H9 (cell line): ENCODE measurements around the gene SERPINA5. TPM values are rescaled to one million over a fixed set of nuclear protein-coding genes. Genes with fewer than 3 reads are reported as not detected.

Source experiments
- DNase-seq: peaks from one replicate; pipeline ENCODE4 v3.0.0-alpha.2; 2017
- H2AFZ ChIP-seq: one replicate; pipeline ENCODE4 v1.6.1; 2013; ENCODE audit warnings: mild to moderate bottlenecking, low read length, control low read depth, moderate library complexity
- H2AK5ac ChIP-seq: 2 replicates; pipeline ENCODE4 v1.6.1; 2013; ENCODE audit warnings: low read length, control low read depth, mixed read lengths; ENCODE audit not compliant: insufficient read length
- H2BK120ac ChIP-seq: one replicate; pipeline ENCODE4 v1.6.1; 2013; ENCODE audit warnings: low read depth, mild to moderate bottlenecking, low read length, control low read depth, inconsistent platforms; ENCODE audit not compliant: poor library complexity, severe bottlenecking
- H2BK12ac ChIP-seq: 2 replicates; pipeline ENCODE4 v1.6.1; 2013; ENCODE audit warnings: low read length, control low read depth, mixed read lengths, low read depth; ENCODE audit not compliant: insufficient read length
- H2BK15ac ChIP-seq: 2 replicates; pipeline ENCODE4 v1.6.1; 2013; ENCODE audit warnings: low read depth, low read length, control low read depth
- H2BK20ac ChIP-seq: one replicate; pipeline ENCODE4 v1.6.1; 2013; ENCODE audit warnings: low read depth, mild to moderate bottlenecking, low read length, control low read depth, inconsistent platforms; ENCODE audit not compliant: poor library complexity, severe bottlenecking
- H2BK5ac ChIP-seq: 2 replicates; pipeline ENCODE4 v1.6.1; 2013; ENCODE audit warnings: low read length, control low read depth, mixed read lengths; ENCODE audit not compliant: insufficient read length
- H3K14ac ChIP-seq: 2 replicates; pipeline ENCODE4 v1.6.1; 2013; ENCODE audit warnings: low read length, control low read depth; ENCODE audit not compliant: insufficient read depth
- H3K18ac ChIP-seq: 2 replicates; pipeline ENCODE4 v1.6.1; 2013; ENCODE audit warnings: low read depth, mild to moderate bottlenecking, mixed read lengths, low read length, control low read depth; ENCODE audit not compliant: insufficient read length
- H3K23ac ChIP-seq: 2 replicates; pipeline ENCODE4 v1.6.1; 2013; ENCODE audit warnings: low read length, control low read depth, mixed read lengths, low read depth; ENCODE audit not compliant: insufficient read length
- H3K23me2 ChIP-seq: 2 replicates; pipeline ENCODE4 v1.6.1; 2013; ENCODE audit warnings: low read depth, mild to moderate bottlenecking, mixed read lengths, low read length, control low read depth; ENCODE audit not compliant: insufficient read length, poor library complexity, severe bottlenecking
- H3K27ac ChIP-seq: 2 replicates; pipeline ENCODE4 v1.5.1; 2013; ENCODE audit warnings: low read length, control low read depth, mixed read lengths, low read depth; ENCODE audit not compliant: insufficient read length
- H3K27me3 ChIP-seq: 2 replicates; pipeline ENCODE4 v1.6.1; 2013; ENCODE audit warnings: low read length, control low read depth, inconsistent platforms; ENCODE audit not compliant: insufficient read depth
- H3K4ac ChIP-seq: 2 replicates; pipeline ENCODE4 v1.6.1; 2013; ENCODE audit warnings: low read depth, mild to moderate bottlenecking, control low read depth, inconsistent platforms, low read length, moderate library complexity
- H3K4me1 ChIP-seq: 2 replicates; pipeline ENCODE4 v1.6.1; 2013; ENCODE audit warnings: low read length, control low read depth, inconsistent platforms; ENCODE audit not compliant: insufficient read depth
- H3K4me2 ChIP-seq: 2 replicates; pipeline ENCODE4 v1.6.1; 2013; ENCODE audit warnings: low read length, control low read depth, mixed read lengths; ENCODE audit not compliant: insufficient read length, insufficient read depth
- H3K56ac ChIP-seq: 2 replicates; pipeline ENCODE4 v1.6.1; 2013; ENCODE audit warnings: low read depth, mild to moderate bottlenecking, mixed read lengths, low read length, control low read depth; ENCODE audit not compliant: insufficient read length
- H3K79me1 ChIP-seq: 2 replicates; pipeline ENCODE4 v1.6.1; 2013; ENCODE audit warnings: low read depth, mild to moderate bottlenecking, moderate library complexity, low read length, control low read depth, inconsistent platforms; ENCODE audit not compliant: insufficient read depth, poor library complexity, severe bottlenecking
- H3K79me2 ChIP-seq: 2 replicates; pipeline ENCODE4 v1.6.1; 2013; ENCODE audit warnings: low read length, control low read depth, inconsistent platforms; ENCODE audit not compliant: insufficient read depth
- H3K9ac ChIP-seq: 2 replicates; pipeline ENCODE4 v1.6.1; 2013; ENCODE audit warnings: low read length, control low read depth, mixed read lengths; ENCODE audit not compliant: insufficient read length; ENCODE audit errors: extremely low read depth
- H3K9me3 ChIP-seq: one replicate; pipeline ENCODE4 v1.6.1; 2013; ENCODE audit warnings: low read depth, low read length, inconsistent platforms; ENCODE audit not compliant: control insufficient read depth
- H3T11ph ChIP-seq: one replicate; pipeline ENCODE4 v1.6.1; 2013; ENCODE audit warnings: mild to moderate bottlenecking, low read length, control low read depth, inconsistent platforms
- H4K20me1 ChIP-seq: one replicate; pipeline ENCODE4 v1.6.1; 2013; ENCODE audit not compliant: control insufficient read depth, insufficient read length, insufficient read depth
- H4K5ac ChIP-seq: 2 replicates; pipeline ENCODE4 v1.6.1; 2013; ENCODE audit warnings: low read depth, mild to moderate bottlenecking, mixed read lengths, low read length, control low read depth; ENCODE audit not compliant: insufficient read length
- H4K8ac ChIP-seq: replicated peaks from 2 replicates; pipeline ENCODE4 v1.6.1; 2013; ENCODE audit warnings: low read length, control low read depth, mixed read lengths, low read depth; ENCODE audit not compliant: insufficient read length
- H4K91ac ChIP-seq: 2 replicates; pipeline ENCODE4 v1.6.1; 2013; ENCODE audit warnings: low read depth, mild to moderate bottlenecking, moderate library complexity, mixed read lengths, low read length, control low read depth; ENCODE audit not compliant: insufficient read length
- H3K27ac Mint-ChIP-seq, 3 experiments: 2 replicates in 2 of 3; 3 replicates in 1 of 3; pipeline ENCODE4 v1.8.0; 2020 to 2021; ENCODE audit warnings: mixed read lengths in 3 of 3, mild to moderate bottlenecking in 1 of 3, moderate library complexity in 1 of 3
- H3K27me3 Mint-ChIP-seq: 2 replicates; pipeline ENCODE4 v1.8.0; 2021; ENCODE audit warnings: low read depth, mild to moderate bottlenecking, moderate library complexity, mixed read lengths
- H3K36me3 Mint-ChIP-seq, 3 experiments: 2 replicates in 2 of 3; 3 replicates in 1 of 3; pipeline ENCODE4 v1.8.0; 2020 to 2021; ENCODE audit warnings: low read depth in 3 of 3, mixed read lengths in 3 of 3; ENCODE audit not compliant: insufficient read depth in 1 of 3
- H3K4me1 Mint-ChIP-seq, 2 experiments: 2 replicates each; pipeline ENCODE4 v1.8.0; 2020; ENCODE audit warnings: mixed read lengths in 2 of 2
- H3K4me3 Mint-ChIP-seq, 2 experiments: 2 replicates in 1 of 2; 3 replicates in 1 of 2; pipeline ENCODE4 v1.8.0; 2020 to 2021; ENCODE audit warnings: mild to moderate bottlenecking in 2 of 2, mixed read lengths in 2 of 2, moderate library complexity in 1 of 2
- H3K9me3 Mint-ChIP-seq, 2 experiments: 2 replicates in 1 of 2; 3 replicates in 1 of 2; pipeline ENCODE4 v1.8.0; 2020; ENCODE audit warnings: mild to moderate bottlenecking in 2 of 2, mixed read lengths in 2 of 2, moderate library complexity in 1 of 2
- WGBS: extraction: QIAGEN DNeasy Blood & Tissue Kit; methylation state at CpG from one replicate; pipeline ENCODE4 v1.1.7; 2013; ENCODE audit warnings: missing lambda C conversion rate, low lambda C conversion rate, mixed read lengths; ENCODE audit not compliant: insufficient read length; ENCODE audit errors: extremely low coverage; 5-methylcytosine and 5-hydroxymethylcytosine counted together
- total RNA-seq: library from RNA; stranded (reverse); gene quantifications from 2 replicates; pipeline ENCODE4 v1.2.1, GENCODE V29; 2021
- TF ChIP-seq, protein P1 (sequence below): fragments of 200-600 bp; sonication (generic); conservative IDR thresholded peaks from 3 replicates; pipeline ENCODE4 v1.8.0; 2021; ENCODE audit warnings: antibody characterized with exemption, mild to moderate bottlenecking

Gene SERPINA5
- total RNA-seq, 1 experiment from 2014 or later, result 1.1 TPM

DNA sequence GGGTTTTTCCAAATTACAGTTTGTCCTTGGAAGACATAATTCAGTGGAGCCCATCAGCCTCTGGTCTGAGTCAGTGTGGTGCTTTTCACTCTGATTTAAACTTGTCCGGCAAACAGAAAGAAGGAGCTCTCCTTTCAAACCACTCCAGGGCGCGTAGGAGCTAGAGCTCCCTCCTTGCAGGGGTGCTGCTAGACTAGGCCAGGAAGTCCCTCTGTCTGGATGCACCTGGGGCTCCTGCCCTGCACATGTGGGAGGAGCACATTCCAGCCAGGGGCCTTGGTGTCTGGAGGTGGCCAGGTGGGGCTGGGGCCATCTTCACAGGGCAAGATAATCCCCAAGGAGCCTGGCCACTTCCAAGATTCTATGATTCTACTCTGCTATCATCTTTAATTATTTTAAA is 34.0 kb downstream of the SERPINA5 start:
- no peak overlapping the region for H3K14ac ChIP-seq

More for the DNA sequence above, 34.0 kb downstream of the SERPINA5 start:
- H2BK15ac ChIP-seq, result no peak overlapping the region
- peaks cover 9% of the 10 kb centered on the region for H3K9me3 ChIP-seq
- H2BK12ac ChIP-seq, result no peak overlapping the region
- no peak overlapping the region for H4K8ac ChIP-seq
- H3K4me1 ChIP-seq, result no peaks in the 10 kb centered on the region
- no peaks in the 10 kb centered on the region for H3K79me2 ChIP-seq
- no peak overlapping the region for H2BK120ac ChIP-seq
- Mint-ChIP-seq H3K27ac (no peak overlapping the region), H3K36me3 (peaks cover 2 to 25% (median 14%) of the 10 kb centered on the region in 3 experiments; a peak in 6 of 7 replicates), H3K4me1 (peaks cover 8 to 14% of the 10 kb centered on the region in 2 experiments), H3K9me3 (peaks cover 35 to 36% of the 10 kb centered on the region in 2 experiments), H3K27me3 (peaks cover 13% of the 10 kb centered on the region), H3K4me3 (no peak overlapping the region)
- no peaks in the 10 kb centered on the region for H4K20me1 ChIP-seq
- H2AK5ac ChIP-seq, result no peak overlapping the region
- H4K91ac ChIP-seq, result no peak overlapping the region
- TF ChIP-seq, protein P1, sequence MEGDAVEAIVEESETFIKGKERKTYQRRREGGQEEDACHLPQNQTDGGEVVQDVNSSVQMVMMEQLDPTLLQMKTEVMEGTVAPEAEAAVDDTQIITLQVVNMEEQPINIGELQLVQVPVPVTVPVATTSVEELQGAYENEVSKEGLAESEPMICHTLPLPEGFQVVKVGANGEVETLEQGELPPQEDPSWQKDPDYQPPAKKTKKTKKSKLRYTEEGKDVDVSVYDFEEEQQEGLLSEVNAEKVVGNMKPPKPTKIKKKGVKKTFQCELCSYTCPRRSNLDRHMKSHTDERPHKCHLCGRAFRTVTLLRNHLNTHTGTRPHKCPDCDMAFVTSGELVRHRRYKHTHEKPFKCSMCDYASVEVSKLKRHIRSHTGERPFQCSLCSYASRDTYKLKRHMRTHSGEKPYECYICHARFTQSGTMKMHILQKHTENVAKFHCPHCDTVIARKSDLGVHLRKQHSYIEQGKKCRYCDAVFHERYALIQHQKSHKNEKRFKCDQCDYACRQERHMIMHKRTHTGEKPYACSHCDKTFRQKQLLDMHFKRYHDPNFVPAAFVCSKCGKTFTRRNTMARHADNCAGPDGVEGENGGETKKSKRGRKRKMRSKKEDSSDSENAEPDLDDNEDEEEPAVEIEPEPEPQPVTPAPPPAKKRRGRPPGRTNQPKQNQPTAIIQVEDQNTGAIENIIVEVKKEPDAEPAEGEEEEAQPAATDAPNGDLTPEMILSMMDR, result no peak
- H3K56ac ChIP-seq, result no peak overlapping the region
- H2BK20ac ChIP-seq, result no peak overlapping the region
- no peak overlapping the region for H4K5ac ChIP-seq
- no peak overlapping the region for H3K27ac ChIP-seq
- H2BK5ac ChIP-seq, result no peak overlapping the region
- H3K9ac ChIP-seq, result no peak overlapping the region
- no peak overlapping the region for H3K23ac ChIP-seq
- H3K18ac ChIP-seq, result no peak overlapping the region
- H3K4me2 ChIP-seq, result no peak overlapping the region
- H3K79me1 ChIP-seq, result no peaks in the 10 kb centered on the region
- H3K23me2 ChIP-seq, result no peaks in the 10 kb centered on the region
- no peak overlapping the region for H3K4ac ChIP-seq
- H2AFZ ChIP-seq, result no peak overlapping the region
- DNase-seq, result no peak
- H3K27me3 ChIP-seq, result no peaks in the 10 kb centered on the region
- H3T11ph ChIP-seq, result no peak overlapping the region
- no CpG with 5 or more reads among the region's 3 CpGs for WGBS
